ENCODE results near the gene NKD2. TPM values are rescaled to one million over a fixed set of nuclear protein-coding genes. Genes with fewer than 3 reads are reported as not detected.

NKD2 gene
- total RNA-seq, 1 experiment from 2014 or later = 20.4 TPM

GRCh38 chr5:1016036-1016435, 7.4 kb downstream of the NKD2 start (continued):
- TF ChIP-seq ZNF274 (IDR thresholded peaks at IDR 0.05; ENCODE audit: low read depth, low read length) (no peak), ZFX (IDR thresholded peaks at IDR 0.05) (no peak)
- TF ChIP-seq, protein P1, sequence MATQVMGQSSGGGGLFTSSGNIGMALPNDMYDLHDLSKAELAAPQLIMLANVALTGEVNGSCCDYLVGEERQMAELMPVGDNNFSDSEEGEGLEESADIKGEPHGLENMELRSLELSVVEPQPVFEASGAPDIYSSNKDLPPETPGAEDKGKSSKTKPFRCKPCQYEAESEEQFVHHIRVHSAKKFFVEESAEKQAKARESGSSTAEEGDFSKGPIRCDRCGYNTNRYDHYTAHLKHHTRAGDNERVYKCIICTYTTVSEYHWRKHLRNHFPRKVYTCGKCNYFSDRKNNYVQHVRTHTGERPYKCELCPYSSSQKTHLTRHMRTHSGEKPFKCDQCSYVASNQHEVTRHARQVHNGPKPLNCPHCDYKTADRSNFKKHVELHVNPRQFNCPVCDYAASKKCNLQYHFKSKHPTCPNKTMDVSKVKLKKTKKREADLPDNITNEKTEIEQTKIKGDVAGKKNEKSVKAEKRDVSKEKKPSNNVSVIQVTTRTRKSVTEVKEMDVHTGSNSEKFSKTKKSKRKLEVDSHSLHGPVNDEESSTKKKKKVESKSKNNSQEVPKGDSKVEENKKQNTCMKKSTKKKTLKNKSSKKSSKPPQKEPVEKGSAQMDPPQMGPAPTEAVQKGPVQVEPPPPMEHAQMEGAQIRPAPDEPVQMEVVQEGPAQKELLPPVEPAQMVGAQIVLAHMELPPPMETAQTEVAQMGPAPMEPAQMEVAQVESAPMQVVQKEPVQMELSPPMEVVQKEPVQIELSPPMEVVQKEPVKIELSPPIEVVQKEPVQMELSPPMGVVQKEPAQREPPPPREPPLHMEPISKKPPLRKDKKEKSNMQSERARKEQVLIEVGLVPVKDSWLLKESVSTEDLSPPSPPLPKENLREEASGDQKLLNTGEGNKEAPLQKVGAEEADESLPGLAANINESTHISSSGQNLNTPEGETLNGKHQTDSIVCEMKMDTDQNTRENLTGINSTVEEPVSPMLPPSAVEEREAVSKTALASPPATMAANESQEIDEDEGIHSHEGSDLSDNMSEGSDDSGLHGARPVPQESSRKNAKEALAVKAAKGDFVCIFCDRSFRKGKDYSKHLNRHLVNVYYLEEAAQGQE (IDR thresholded peaks at IDR 0.05; ENCODE audit: low read depth) = no peak

- Histone ChIP-seq H3K79me2 (ENCODE audit: insufficient read depth, low read length) (no peaks in the 10 kb centered on the region), H3K9ac (ENCODE audit: low read length) (no peak overlapping the region), H3K36me3 (ENCODE audit: control insufficient read depth in 1 of 2, insufficient read depth in 2 of 2, low read length in 2 of 2) (peaks cover 0 to 2% of the 10 kb centered on the region in 2 experiments; a peak in 1 of 4 replicates), H3K9me3 (ENCODE audit: control insufficient read depth in 1 of 2, insufficient read depth in 1 of 2, low read depth in 1 of 2, low read length in 2 of 2) (no peaks in the 10 kb centered on the region), H3K9me2 (ENCODE audit: insufficient read depth) (no peaks in the 10 kb centered on the region), H3K27ac (ENCODE audit: low read depth, low read length) (no peak overlapping the region), H3K27me3 (ENCODE audit: insufficient read depth, low read length) (no peaks in the 10 kb centered on the region), H4K20me1 (ENCODE audit: insufficient read depth) (no peaks in the 10 kb centered on the region), H3K4me1 (ENCODE audit: control insufficient read depth in 1 of 2, insufficient read depth in 2 of 2, low read length in 2 of 2) (no peaks in the 10 kb centered on the region), H3K4me3 (replicated peaks in 1 of 2; ENCODE audit: low read depth in 1 of 2, low read length in 2 of 2) (no peak overlapping the region), H3K4me2 (ENCODE audit: low read length) (no peak overlapping the region), H2AFZ (ENCODE audit: low read depth, low read length, poor library complexity, severe bottlenecking) (no peak overlapping the region)
- CTCF ChIA-PET = no interaction called here
- intact Hi-C loops (cut with micrococcal nuclease) = no loop called here
- RAD21 ChIA-PET (ENCODE audit: low non-redundant PET in 1 of 2, low total read pairs in 2 of 2, uncharacterized antibody in 2 of 2, unreplicated experiment in 2 of 2) = no interaction called here
- no peak for DNase-seq (ENCODE audit: low read depth, low spot score)
- POLR2A ChIA-PET = no interaction called here
- ATAC-seq = no peak
- BruUV-seq (replicated peaks) = no TSS peak
- TF ChIP-seq RAD21 (IDR thresholded peaks at IDR 0.05; ENCODE audit: low read depth) (no peak), POLR2AphosphoS5 (IDR thresholded peaks at IDR 0.05; ENCODE audit: low read depth, low read length) (no peak), FOSL1 (IDR thresholded peaks at IDR 0.05; ENCODE audit: low read depth) (no peak), EZH2 (IDR thresholded peaks at IDR 0.05) (no peak), CEBPB (IDR thresholded peaks at IDR 0.05; ENCODE audit: low read depth) (no peak), JUND (IDR thresholded peaks at IDR 0.05) (no peak), SP1 (IDR thresholded peaks at IDR 0.05; ENCODE audit: low read depth) (no peak), POLR2A (IDR thresholded peaks at IDR 0.05; ENCODE audit: borderline replicate concordance, extremely low read depth, insufficient read depth, insufficient read length) (no peak), CBX3 (IDR thresholded peaks at IDR 0.05; ENCODE audit: low read depth) (no peak), SIN3A (IDR thresholded peaks at IDR 0.05; ENCODE audit: low read depth) (no peak)
- TF ChIP-seq, protein P1 (IDR thresholded peaks at IDR 0.05; ENCODE audit: low read depth) = no peak
- TF ChIP-seq, protein P2, sequence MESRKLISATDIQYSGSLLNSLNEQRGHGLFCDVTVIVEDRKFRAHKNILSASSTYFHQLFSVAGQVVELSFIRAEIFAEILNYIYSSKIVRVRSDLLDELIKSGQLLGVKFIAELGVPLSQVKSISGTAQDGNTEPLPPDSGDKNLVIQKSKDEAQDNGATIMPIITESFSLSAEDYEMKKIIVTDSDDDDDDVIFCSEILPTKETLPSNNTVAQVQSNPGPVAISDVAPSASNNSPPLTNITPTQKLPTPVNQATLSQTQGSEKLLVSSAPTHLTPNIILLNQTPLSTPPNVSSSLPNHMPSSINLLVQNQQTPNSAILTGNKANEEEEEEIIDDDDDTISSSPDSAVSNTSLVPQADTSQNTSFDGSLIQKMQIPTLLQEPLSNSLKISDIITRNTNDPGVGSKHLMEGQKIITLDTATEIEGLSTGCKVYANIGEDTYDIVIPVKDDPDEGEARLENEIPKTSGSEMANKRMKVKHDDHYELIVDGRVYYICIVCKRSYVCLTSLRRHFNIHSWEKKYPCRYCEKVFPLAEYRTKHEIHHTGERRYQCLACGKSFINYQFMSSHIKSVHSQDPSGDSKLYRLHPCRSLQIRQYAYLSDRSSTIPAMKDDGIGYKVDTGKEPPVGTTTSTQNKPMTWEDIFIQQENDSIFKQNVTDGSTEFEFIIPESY (IDR thresholded peaks at IDR 0.05; ENCODE audit: extremely low read depth, insufficient replicate concordance, low read length) = no peak
- TF ChIP-seq, protein P3, sequence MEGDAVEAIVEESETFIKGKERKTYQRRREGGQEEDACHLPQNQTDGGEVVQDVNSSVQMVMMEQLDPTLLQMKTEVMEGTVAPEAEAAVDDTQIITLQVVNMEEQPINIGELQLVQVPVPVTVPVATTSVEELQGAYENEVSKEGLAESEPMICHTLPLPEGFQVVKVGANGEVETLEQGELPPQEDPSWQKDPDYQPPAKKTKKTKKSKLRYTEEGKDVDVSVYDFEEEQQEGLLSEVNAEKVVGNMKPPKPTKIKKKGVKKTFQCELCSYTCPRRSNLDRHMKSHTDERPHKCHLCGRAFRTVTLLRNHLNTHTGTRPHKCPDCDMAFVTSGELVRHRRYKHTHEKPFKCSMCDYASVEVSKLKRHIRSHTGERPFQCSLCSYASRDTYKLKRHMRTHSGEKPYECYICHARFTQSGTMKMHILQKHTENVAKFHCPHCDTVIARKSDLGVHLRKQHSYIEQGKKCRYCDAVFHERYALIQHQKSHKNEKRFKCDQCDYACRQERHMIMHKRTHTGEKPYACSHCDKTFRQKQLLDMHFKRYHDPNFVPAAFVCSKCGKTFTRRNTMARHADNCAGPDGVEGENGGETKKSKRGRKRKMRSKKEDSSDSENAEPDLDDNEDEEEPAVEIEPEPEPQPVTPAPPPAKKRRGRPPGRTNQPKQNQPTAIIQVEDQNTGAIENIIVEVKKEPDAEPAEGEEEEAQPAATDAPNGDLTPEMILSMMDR (IDR thresholded peaks at IDR 0.05 in 2 of 3, conservative IDR thresholded peaks at IDR 0.05 in 1 of 3; ENCODE audit: borderline replicate concordance in 1 of 3, insufficient read depth in 1 of 3, low read depth in 2 of 3, low read length in 2 of 3) = no peak
Measured at GRCh38 chr5:1016476-1016875, 7.9 kb downstream of the NKD2 start.

Measured in HCT116 (cell line).